ENCODE measurements around the gene SLC23A1.

GRCh38 chr5:139376364-139376763 is 6.7 kb downstream of the SLC23A1 start:
- TF ChIP-seq, protein P1, sequence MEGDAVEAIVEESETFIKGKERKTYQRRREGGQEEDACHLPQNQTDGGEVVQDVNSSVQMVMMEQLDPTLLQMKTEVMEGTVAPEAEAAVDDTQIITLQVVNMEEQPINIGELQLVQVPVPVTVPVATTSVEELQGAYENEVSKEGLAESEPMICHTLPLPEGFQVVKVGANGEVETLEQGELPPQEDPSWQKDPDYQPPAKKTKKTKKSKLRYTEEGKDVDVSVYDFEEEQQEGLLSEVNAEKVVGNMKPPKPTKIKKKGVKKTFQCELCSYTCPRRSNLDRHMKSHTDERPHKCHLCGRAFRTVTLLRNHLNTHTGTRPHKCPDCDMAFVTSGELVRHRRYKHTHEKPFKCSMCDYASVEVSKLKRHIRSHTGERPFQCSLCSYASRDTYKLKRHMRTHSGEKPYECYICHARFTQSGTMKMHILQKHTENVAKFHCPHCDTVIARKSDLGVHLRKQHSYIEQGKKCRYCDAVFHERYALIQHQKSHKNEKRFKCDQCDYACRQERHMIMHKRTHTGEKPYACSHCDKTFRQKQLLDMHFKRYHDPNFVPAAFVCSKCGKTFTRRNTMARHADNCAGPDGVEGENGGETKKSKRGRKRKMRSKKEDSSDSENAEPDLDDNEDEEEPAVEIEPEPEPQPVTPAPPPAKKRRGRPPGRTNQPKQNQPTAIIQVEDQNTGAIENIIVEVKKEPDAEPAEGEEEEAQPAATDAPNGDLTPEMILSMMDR (IDR thresholded peaks at IDR 0.05; ENCODE audit: low read depth, low read length, missing input control) = no peak
- TF ChIP-seq RXRA (IDR thresholded peaks at IDR 0.05) = no peak

Measured in liver (tissue), 3 donors.